Loucy (cell line): ENCODE measurements around the gene SNRPF.
A peak's percentile ranks its signal among the peaks of the same experiment; 100 is the strongest.
"Not testable (repeated sequence)": the region's sequence is repeated elsewhere in the genome, so short reads cannot be mapped to it uniquely, and the experiment has no call there.

ENCODE experiments used
- H2AFZ ChIP-seq: fragments of 200-600 bp; sonication (generic); 2 replicates; pipeline ENCODE4 v1.6.0; 2016; ENCODE audit warnings: antibody characterized with exemption, mild to moderate bottlenecking, low read length, moderate library complexity
- H3F3A ChIP-seq: fragments of 200-600 bp; 2 replicates; pipeline ENCODE4 v1.6.0; 2016; ENCODE audit warnings: antibody characterized with exemption, low read depth, mild to moderate bottlenecking
- H3K27me3 ChIP-seq: fragments of 200-600 bp; sonication (generic); 2 replicates; pipeline ENCODE4 v1.6.1; 2014; ENCODE audit warnings: low read length, mild to moderate bottlenecking; ENCODE audit not compliant: insufficient read depth, poor library complexity, severe bottlenecking
- H3K36me3 ChIP-seq: fragments of 200-600 bp; sonication (generic); 2 replicates; pipeline ENCODE4 v1.6.1; 2016; ENCODE audit warnings: low read length; ENCODE audit not compliant: insufficient read depth
- H3K4me1 ChIP-seq: fragments of 200-600 bp; sonication (generic); 2 replicates; pipeline ENCODE4 v1.5.1; 2014; ENCODE audit warnings: low read length, mild to moderate bottlenecking; ENCODE audit not compliant: insufficient read depth, poor library complexity, severe bottlenecking
- H3K4me2 ChIP-seq: fragments of 200-600 bp; sonication (generic); 2 replicates; pipeline ENCODE4 v1.6.0; 2014; ENCODE audit warnings: antibody characterized with exemption, low read length, low read depth, mild to moderate bottlenecking; ENCODE audit not compliant: poor library complexity, severe bottlenecking
- H3K4me3 ChIP-seq: fragments of 200-600 bp; sonication (generic); 2 replicates; pipeline ENCODE4 v1.5.1; 2014; ENCODE audit warnings: low read length, mild to moderate bottlenecking, mixed read lengths; ENCODE audit not compliant: poor library complexity, severe bottlenecking
- H3K79me2 ChIP-seq: fragments of 200-600 bp; sonication (generic); 2 replicates; pipeline ENCODE4 v1.6.1; 2014; ENCODE audit warnings: low read length; ENCODE audit not compliant: insufficient read depth
- H3K9ac ChIP-seq: fragments of 200-600 bp; sonication (generic); 2 replicates; pipeline ENCODE4 v1.6.0; 2014; ENCODE audit warnings: mild to moderate bottlenecking, low read depth, low read length, moderate library complexity; ENCODE audit not compliant: poor library complexity, severe bottlenecking
- H3K9me2 ChIP-seq: fragments of 200-600 bp; sonication (generic); replicated peaks from 2 replicates; pipeline ENCODE4 v1.6.1; 2016; ENCODE audit warnings: low read depth, low read length, mixed read lengths
- H3K9me3 ChIP-seq: fragments of 200-600 bp; sonication (generic); 2 replicates; pipeline ENCODE4 v1.6.1; 2014; ENCODE audit warnings: mild to moderate bottlenecking, antibody characterized with exemption, low read length, low read depth; ENCODE audit not compliant: insufficient read depth
- H4K20me1 ChIP-seq: fragments of 200-600 bp; sonication (generic); 2 replicates; pipeline ENCODE4 v1.6.0; 2014; ENCODE audit warnings: antibody characterized with exemption, low read length, mild to moderate bottlenecking; ENCODE audit not compliant: insufficient read depth, poor library complexity, severe bottlenecking
- EZH2phosphoT487 ChIP-seq: fragments of 200-600 bp; IDR thresholded peaks from 2 replicates; pipeline ENCODE4 v1.6.1; 2018; ENCODE audit warnings: antibody characterized with exemption, mild to moderate bottlenecking, moderate library complexity, borderline replicate concordance
- TF ChIP-seq, protein P1 (sequence below): fragments of 200-600 bp; sonication (generic); conservative IDR thresholded peaks from 2 replicates; pipeline ENCODE4 v1.5.1; 2014; ENCODE audit warnings: mild to moderate bottlenecking, antibody characterized with exemption, low read length

The SNRPF gene

DNA sequence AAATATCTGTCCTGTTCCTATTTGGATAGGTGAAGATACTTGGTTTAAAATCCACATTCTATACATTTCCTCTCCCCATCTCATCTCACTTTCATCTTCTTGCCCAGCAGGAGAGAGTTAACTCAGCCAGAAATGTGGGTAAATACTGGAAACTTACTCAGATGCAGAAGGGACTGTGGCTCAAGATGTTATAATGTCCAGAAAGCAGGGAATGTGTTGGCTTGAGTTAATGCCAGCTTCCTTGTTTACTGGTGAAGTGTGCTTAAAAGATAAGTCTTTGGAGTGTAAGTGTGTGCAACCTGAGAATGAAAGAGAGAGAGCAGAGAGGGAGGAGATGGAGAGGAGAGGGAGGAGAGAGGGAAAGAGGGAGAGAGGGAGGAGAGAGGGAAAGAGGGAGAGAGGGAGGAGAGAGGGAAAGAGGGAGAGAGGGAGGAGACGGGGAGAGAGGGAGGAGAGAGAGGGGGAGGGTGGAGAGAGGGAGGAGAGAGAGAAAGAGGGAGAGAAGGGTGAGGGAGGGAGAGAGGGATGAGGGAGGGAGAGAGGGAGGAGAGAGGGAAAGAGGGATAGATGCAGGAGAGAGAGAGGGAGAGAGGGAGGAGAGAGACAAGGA, 22.0 kb upstream of the SNRPF start:
- no peaks in the 10 kb centered on the region for H3F3A ChIP-seq

DNA sequence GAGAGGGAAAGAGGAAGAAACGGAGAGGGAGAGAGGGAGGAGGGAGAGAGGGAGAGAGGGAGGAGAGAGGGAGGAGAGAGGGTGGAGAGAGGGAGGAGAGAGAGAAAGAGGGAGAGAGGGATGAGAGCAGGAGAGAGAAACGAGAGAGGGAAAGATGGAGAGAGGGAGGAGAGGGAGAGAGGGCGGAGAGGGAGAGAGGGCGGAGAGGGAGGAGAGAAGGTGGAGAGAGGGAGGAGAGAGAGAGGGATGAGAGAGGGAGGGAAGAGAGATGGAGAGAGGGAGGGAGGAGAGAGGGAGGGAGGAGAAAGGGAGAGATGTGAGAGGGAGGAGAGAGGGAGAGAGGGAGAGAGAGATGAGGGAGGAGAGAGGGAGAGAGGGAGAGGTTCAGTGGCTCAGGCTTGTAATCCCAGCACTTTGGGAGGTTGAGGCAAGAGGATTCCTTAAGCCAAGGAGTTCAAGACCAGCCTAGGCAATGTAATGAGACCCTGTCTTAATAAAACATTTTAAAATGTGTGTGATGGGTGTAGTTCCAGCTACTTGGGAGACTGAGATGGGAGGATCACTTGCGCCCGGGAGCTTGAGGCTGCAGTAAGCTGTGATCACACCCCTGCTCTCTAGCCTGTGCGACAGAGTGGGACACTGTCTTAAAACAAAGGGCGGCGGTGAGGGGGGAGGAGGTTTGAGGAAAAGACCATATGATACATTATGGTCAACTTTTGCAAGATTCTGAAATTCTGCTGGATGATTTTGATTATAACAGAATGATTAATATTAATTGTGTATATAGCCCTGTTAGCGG, 21.3 kb upstream of the SNRPF start:
- Histone ChIP-seq H3K4me1 (no peaks in the 10 kb centered on the region), H3K4me2 (peak overlapping the region; percentile 26), H3K79me2 (no peaks in the 10 kb centered on the region), H3K9ac (no peak overlapping the region), H3K4me3 (no peak overlapping the region), H3K9me3 (no peaks in the 10 kb centered on the region), H3K9me2 (no peaks in the 10 kb centered on the region), H3F3A (no peaks in the 10 kb centered on the region), H3K27me3 (no peaks in the 10 kb centered on the region), H3K36me3 (no peaks in the 10 kb centered on the region), H4K20me1 (no peaks in the 10 kb centered on the region), H2AFZ (0 out of 2 replicates have a peak overlapping the region, but pooled peaks have one; percentile 16)
- TF ChIP-seq, protein P1, sequence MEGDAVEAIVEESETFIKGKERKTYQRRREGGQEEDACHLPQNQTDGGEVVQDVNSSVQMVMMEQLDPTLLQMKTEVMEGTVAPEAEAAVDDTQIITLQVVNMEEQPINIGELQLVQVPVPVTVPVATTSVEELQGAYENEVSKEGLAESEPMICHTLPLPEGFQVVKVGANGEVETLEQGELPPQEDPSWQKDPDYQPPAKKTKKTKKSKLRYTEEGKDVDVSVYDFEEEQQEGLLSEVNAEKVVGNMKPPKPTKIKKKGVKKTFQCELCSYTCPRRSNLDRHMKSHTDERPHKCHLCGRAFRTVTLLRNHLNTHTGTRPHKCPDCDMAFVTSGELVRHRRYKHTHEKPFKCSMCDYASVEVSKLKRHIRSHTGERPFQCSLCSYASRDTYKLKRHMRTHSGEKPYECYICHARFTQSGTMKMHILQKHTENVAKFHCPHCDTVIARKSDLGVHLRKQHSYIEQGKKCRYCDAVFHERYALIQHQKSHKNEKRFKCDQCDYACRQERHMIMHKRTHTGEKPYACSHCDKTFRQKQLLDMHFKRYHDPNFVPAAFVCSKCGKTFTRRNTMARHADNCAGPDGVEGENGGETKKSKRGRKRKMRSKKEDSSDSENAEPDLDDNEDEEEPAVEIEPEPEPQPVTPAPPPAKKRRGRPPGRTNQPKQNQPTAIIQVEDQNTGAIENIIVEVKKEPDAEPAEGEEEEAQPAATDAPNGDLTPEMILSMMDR, result no peak
- no peak for TF ChIP-seq EZH2phosphoT487

More for the DNA sequence above, 22.0 kb upstream of the SNRPF start:
- Histone ChIP-seq H4K20me1 (no peaks in the 10 kb centered on the region), H2AFZ (no peak overlapping the region), H3K4me1 (no peaks in the 10 kb centered on the region), H3K79me2 (no peaks in the 10 kb centered on the region), H3K27me3 (no peaks in the 10 kb centered on the region), H3K9me3 (no peaks in the 10 kb centered on the region), H3K9ac (no peak overlapping the region), H3K4me3 (no peak overlapping the region), H3K36me3 (no peaks in the 10 kb centered on the region), H3K4me2 (no peak overlapping the region), H3K9me2 (no peaks in the 10 kb centered on the region)
- no peak for TF ChIP-seq EZH2phosphoT487
- TF ChIP-seq, protein P1, result no peak

DNA sequence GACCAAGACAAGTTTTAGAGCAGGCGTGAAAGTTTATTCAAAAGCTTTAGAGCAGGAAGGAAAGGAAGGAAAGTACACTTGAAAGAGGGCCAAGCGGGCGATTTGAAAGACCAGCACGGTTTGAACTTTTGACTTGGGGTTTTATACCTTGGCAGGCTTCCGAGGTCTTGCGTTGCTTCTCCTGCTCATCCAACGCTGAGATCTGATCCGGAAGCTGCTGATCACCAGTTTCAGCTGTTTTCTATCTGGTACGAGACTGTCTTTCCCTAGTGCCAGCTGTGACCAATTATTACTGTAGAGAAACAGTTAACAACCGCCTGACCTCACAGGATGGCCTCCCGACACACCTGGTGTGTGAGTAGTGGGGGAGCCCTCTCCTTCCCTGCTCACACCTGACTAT, 20.6 kb upstream of the SNRPF start:
- H3K9me3 ChIP-seq, result no peaks in the 10 kb centered on the region
- TF ChIP-seq, protein P1, result no peak
- TF ChIP-seq EZH2phosphoT487, result no peak
- no peak overlapping the region for H3K4me3 ChIP-seq
- 0 out of 2 replicates have a peak overlapping the region, but pooled peaks have one; percentile 16 for H2AFZ ChIP-seq
- H3K27me3 ChIP-seq, result no peaks in the 10 kb centered on the region
- H3F3A ChIP-seq, result no peaks in the 10 kb centered on the region
- H3K9ac ChIP-seq, result no peak overlapping the region
- H3K9me2 ChIP-seq, result no peaks in the 10 kb centered on the region
- H3K4me1 ChIP-seq, result no peaks in the 10 kb centered on the region
- no peaks in the 10 kb centered on the region for H4K20me1 ChIP-seq
- H3K36me3 ChIP-seq, result no peaks in the 10 kb centered on the region
- H3K79me2 ChIP-seq, result no peaks in the 10 kb centered on the region
- H3K4me2 ChIP-seq, result peak overlapping the region; percentile 26

DNA sequence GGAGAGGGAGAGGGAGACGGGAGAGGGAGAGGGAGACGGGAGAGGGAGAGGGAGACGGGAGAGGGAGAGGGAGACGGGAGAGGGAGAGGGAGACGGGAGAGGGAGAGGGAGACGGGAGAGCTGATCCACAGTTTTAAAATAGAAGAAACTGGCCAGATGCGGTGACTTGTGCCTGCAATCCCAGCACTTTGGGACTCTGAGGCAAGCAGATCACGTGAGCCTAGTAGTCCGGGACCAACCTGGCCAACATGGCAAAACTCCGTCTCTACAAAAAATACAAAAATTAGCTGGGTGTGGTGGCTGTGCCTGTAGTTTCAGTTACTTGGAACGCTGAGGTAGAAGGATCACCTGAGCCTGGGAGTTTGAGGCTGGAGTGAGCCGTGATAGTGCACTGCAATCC, 16.3 kb upstream of the SNRPF start:
- H3F3A ChIP-seq, H3K9me3 ChIP-seq, H3K9ac ChIP-seq, H3K27me3 ChIP-seq, H3K36me3 ChIP-seq, H3K4me3 ChIP-seq, H4K20me1 ChIP-seq, H3K4me2 ChIP-seq, H3K9me2 ChIP-seq, H2AFZ ChIP-seq, H3K79me2 ChIP-seq, H3K4me1 ChIP-seq: not testable (repeated sequence)
